ENCODE results near the gene AGT. TPM values are rescaled to one million over a fixed set of nuclear protein-coding genes. Genes with fewer than 3 reads are reported as not detected.
"Not testable (repeated sequence)": the region's sequence is repeated elsewhere in the genome, so short reads cannot be mapped to it uniquely, and the experiment has no call there.

The AGT gene
- polyA plus RNA-seq, 2 of the 4 experiments (the other 2 are of a cell fraction), result 0.06 to 0.18 TPM

DNA sequence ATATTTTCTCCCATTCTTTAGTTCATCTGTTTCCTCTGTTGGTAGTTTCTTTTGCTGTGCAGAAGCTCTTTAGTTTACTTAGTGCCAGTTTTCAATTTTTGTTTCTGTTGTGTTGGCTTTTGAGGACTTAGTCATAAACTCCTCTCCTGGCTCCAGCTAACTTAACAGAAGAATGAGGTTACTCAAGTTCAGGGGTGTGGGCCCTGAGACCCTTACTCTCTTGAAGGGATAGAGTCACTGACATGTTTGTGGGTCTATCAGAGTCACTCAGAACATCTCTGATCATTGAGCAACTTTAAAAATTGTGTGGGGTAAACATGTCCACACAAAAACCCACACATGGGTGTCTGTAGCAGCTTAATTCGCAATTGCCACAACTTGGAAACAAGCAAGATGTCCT, 14.2 kb downstream of the AGT start:
- Histone ChIP-seq H3K4me3 (no peak overlapping the region), H3K27ac (no peak overlapping the region), H3K4me2 (no peak overlapping the region), H3K4me1 (no peaks in the 10 kb centered on the region), H3K9me3 (no peaks in the 10 kb centered on the region)
- TF ChIP-seq EP300 (IDR thresholded peaks at IDR 0.05), result no peak
- no peak for TF ChIP-seq FOSL2 (IDR thresholded peaks at IDR 0.05)
- TF ChIP-seq FOSL2 (CRISPR knock-in tag; IDR thresholded peaks at IDR 0.05), result no peak
- no peak for TF ChIP-seq RNF2 (IDR thresholded peaks at IDR 0.05; ENCODE audit: borderline replicate concordance, low read depth)
- no peak for TF ChIP-seq GATA3 (IDR thresholded peaks at IDR 0.05; ENCODE audit: borderline replicate concordance)
- TF ChIP-seq RCOR1 (IDR thresholded peaks at IDR 0.05; ENCODE audit: low read depth, low read length), result no peak
- TF ChIP-seq, protein P1, sequence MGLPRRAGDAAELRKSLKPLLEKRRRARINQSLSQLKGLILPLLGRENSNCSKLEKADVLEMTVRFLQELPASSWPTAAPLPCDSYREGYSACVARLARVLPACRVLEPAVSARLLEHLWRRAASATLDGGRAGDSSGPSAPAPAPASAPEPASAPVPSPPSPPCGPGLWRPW (IDR thresholded peaks at IDR 0.05), result no peak
- 33% methylated on average over 1 of the region's 1 CpG for WGBS (ENCODE audit: missing lambda C conversion rate)
- ChIA-PET POLR2A (no interaction called here), CTCF (no interaction called here)
- no peak for DNase-seq (ENCODE audit: low read depth in 1 of 2, low spot score in 1 of 2)
- no peak for FAIRE-seq
- ATAC-seq, result no peak

DNA sequence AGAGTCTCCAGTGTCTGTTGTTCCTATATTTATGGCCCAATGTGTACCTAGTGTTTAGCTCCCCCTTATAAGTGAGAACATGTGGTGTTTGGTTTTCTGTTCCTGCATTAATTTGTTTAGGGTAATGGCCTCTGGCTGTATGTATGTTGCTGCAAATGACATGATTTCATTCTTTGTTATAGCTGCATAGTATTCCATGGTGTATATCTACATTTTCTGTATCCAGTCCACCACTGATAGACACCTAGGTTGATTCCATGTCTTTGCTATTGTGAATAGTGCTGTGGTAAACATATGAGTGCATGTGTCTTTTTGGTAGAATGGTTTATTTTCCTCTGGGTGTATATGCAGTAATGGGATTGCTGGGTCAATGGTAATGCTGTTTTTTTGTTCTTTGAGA, 15.0 kb downstream of the AGT start:
- H3K4me3 ChIP-seq; H3K27ac ChIP-seq; FAIRE-seq; H3K9me3 ChIP-seq; DNase-seq (ENCODE audit: low read depth in 1 of 2, low spot score in 1 of 2); H3K4me1 ChIP-seq; CTCF ChIA-PET; ATAC-seq; H3K4me2 ChIP-seq; POLR2A ChIA-PET: not testable (repeated sequence)

DNA sequence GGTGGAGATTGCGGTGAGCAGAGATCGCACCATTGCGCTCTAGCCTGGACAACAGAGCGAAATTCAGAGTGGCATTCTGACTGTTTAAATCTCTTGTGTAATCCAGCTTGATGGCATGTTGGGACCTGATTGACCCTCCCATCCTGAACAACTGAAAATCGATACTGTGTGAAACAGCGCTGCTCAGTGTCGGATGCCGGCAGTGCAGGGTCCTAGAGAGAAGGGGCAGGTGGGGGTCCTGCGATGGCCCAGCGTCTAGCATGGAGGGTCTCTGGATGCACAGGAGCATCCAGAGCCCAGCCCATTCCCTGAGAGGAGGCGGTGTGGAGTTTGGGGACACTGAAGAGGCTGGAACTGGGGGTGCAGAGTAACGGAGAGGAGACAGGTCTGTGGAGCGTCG, 15.8 kb downstream of the AGT start:
- ChIA-PET CTCF (interaction anchor here (1.1 kb wide), 1 partner anchor 11 kb away, joined by 3 read pairs; no protein-coding TSS in a partner anchor), POLR2A (no interaction called here)
- no peak for TF ChIP-seq KDM1A (IDR thresholded peaks at IDR 0.05; ENCODE audit: low read depth)
- TF ChIP-seq BHLHE40 (IDR thresholded peaks at IDR 0.05; ENCODE audit: low read depth, low read length), result no peak
- no peak for TF ChIP-seq RCOR1 (IDR thresholded peaks at IDR 0.05; ENCODE audit: low read depth, low read length)
- no peak for TF ChIP-seq NPAS2 (CRISPR knock-in tag; IDR thresholded peaks at IDR 0.05; ENCODE audit: borderline replicate concordance)
- TF ChIP-seq HOXA7 (CRISPR knock-in tag; IDR thresholded peaks at IDR 0.05), result no peak
- DNase-seq (ENCODE audit: low read depth in 1 of 2, low spot score in 1 of 2) (no peak), ATAC-seq (no peak), FAIRE-seq (no peak)
- Histone ChIP-seq H3K4me2 (no peak overlapping the region), H3K9me3 (no peaks in the 10 kb centered on the region), H3K4me3 (no peak overlapping the region), H3K27ac (no peak overlapping the region), H3K4me1 (no peaks in the 10 kb centered on the region)
- 94% methylated on average over 14 of the region's 14 CpGs for WGBS (ENCODE audit: missing lambda C conversion rate)

DNA sequence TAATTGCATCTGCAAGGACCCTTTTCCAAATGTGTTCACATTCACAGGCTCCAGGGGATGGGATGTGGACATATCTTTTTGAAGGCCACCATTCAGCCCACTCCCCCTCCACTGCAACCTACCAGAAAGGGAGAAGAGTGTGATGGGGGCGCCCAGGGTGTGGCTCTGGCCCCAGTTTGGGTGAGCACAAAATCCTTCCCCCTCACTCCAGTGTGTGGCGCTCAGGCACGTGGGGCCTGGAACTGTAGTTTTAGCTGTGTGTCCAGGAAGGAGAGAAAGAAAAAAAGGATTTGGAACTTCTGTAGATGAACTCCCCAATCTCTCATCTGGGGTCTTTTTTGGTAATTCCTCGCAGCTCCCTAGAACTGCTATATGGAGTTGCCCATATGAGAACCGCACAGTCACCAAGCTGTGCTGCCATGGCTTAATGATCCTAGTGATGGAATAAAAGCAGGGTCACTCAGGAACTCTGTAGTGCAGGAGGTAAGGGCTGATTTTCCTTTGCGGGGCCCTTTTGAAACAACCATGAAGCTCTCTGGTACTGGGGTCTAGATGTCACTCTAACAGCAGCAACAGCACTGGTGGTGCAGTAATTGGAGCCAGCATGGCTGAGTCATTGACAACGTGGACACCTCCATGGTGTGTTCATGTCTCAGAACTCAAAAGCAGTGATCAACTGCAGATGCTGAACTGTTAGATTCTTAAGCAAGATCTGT, 17.0 kb downstream of the AGT start:
- ChIA-PET CTCF (interaction anchor here (1.1 kb wide), 1 partner anchor 10 kb away, joined by 3 read pairs; no protein-coding TSS in a partner anchor), POLR2A (no interaction called here)
- TF ChIP-seq HOXB13 (CRISPR knock-in tag; IDR thresholded peaks at IDR 0.05; ENCODE audit: low read depth) (no peak), BHLHE40 (IDR thresholded peaks at IDR 0.05; ENCODE audit: low read depth, low read length) (no peak), RAD21 (conservative IDR thresholded peaks at IDR 0.05 in 1 of 2, IDR thresholded peaks at IDR 0.05 in 1 of 2) (0 out of 5 replicates have a peak, but pooled peaks of 1 of the 2 experiments have one; percentile 4), MAFK (IDR thresholded peaks at IDR 0.05; ENCODE audit: partially characterized antibody) (no peak), TP53 (CRISPR knock-in tag; IDR thresholded peaks at IDR 0.05) (no peak)
- DNase-seq (ENCODE audit: low read depth in 1 of 2, low spot score in 1 of 2) (no peak), FAIRE-seq (no peak), ATAC-seq (no peak; a peak in 1 of 6 replicates)
- Histone ChIP-seq H3K9me3 (no peaks in the 10 kb centered on the region), H3K27ac (no peak overlapping the region), H3K4me2 (no peak overlapping the region), H3K4me3 (no peak overlapping the region), H3K4me1 (no peaks in the 10 kb centered on the region)
- WGBS (ENCODE audit: missing lambda C conversion rate), result 66% methylated on average over 7 of the region's 7 CpGs

DNA sequence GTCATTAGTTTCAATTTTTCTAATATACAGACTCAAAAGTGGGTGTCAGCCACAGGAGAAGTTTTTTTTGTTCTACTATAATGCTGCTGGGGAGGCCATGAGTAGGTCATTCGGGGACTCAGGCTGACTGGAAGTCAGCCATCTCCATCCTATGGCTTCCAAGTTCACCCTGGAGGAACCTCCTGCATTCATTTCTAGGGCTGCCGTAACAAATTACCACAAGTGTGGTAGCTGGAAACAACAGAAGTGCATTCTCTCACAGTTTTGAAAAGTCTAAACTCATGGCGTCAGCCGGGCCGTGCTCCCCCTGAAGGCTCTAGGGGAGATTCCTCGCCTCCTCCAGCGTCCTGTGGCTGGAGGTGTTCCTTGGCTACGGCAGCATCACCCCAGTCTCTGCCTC, 17.7 kb downstream of the AGT start:
- 91% methylated on average over 8 of the region's 8 CpGs for WGBS (ENCODE audit: missing lambda C conversion rate)
- H3K4me1 ChIP-seq, result no peaks in the 10 kb centered on the region
- POLR2A ChIA-PET, result no interaction called here
- no peaks in the 10 kb centered on the region for H3K9me3 ChIP-seq
- no peak overlapping the region for H3K4me2 ChIP-seq
- no peak for FAIRE-seq
- no peak for DNase-seq (ENCODE audit: low read depth in 1 of 2, low spot score in 1 of 2)
- CTCF ChIA-PET, result interaction anchor here (0.9 to 1.4 kb wide), 2 partner anchors 10 to 17 kb away, joined by 3 read pairs; no protein-coding TSS in a partner anchor
- H3K4me3 ChIP-seq, result no peak overlapping the region
- ATAC-seq, result no peak
- H3K27ac ChIP-seq, result no peak overlapping the region
- no peak for TF ChIP-seq KDM5A (IDR thresholded peaks at IDR 0.05)
- no peak for TF ChIP-seq CHD2 (IDR thresholded peaks at IDR 0.05; ENCODE audit: low read length, partially characterized antibody)
- TF ChIP-seq ZNF302 (CRISPR knock-in tag; IDR thresholded peaks at IDR 0.05), result no peak
- TF ChIP-seq, protein P2, sequence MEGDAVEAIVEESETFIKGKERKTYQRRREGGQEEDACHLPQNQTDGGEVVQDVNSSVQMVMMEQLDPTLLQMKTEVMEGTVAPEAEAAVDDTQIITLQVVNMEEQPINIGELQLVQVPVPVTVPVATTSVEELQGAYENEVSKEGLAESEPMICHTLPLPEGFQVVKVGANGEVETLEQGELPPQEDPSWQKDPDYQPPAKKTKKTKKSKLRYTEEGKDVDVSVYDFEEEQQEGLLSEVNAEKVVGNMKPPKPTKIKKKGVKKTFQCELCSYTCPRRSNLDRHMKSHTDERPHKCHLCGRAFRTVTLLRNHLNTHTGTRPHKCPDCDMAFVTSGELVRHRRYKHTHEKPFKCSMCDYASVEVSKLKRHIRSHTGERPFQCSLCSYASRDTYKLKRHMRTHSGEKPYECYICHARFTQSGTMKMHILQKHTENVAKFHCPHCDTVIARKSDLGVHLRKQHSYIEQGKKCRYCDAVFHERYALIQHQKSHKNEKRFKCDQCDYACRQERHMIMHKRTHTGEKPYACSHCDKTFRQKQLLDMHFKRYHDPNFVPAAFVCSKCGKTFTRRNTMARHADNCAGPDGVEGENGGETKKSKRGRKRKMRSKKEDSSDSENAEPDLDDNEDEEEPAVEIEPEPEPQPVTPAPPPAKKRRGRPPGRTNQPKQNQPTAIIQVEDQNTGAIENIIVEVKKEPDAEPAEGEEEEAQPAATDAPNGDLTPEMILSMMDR (IDR thresholded peaks at IDR 0.05), result no peak
- TF ChIP-seq ZSCAN20 (CRISPR knock-in tag; IDR thresholded peaks at IDR 0.05), result no peak
- no peak for TF ChIP-seq CHD4 (IDR thresholded peaks at IDR 0.05; ENCODE audit: borderline replicate concordance)
- no peak for TF ChIP-seq RCOR1 (IDR thresholded peaks at IDR 0.05; ENCODE audit: low read depth, low read length)
- TF ChIP-seq POLR2A (IDR thresholded peaks at IDR 0.05; ENCODE audit: low read length), result no peak
- no peak for TF ChIP-seq MAFK (IDR thresholded peaks at IDR 0.05; ENCODE audit: partially characterized antibody)
- TF ChIP-seq, protein P3, sequence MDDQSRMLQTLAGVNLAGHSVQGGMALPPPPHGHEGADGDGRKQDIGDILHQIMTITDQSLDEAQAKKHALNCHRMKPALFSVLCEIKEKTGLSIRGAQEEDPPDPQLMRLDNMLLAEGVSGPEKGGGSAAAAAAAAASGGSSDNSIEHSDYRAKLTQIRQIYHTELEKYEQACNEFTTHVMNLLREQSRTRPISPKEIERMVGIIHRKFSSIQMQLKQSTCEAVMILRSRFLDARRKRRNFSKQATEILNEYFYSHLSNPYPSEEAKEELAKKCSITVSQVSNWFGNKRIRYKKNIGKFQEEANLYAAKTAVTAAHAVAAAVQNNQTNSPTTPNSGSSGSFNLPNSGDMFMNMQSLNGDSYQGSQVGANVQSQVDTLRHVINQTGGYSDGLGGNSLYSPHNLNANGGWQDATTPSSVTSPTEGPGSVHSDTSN (IDR thresholded peaks at IDR 0.05), result no peak
- TF ChIP-seq, protein P4, sequence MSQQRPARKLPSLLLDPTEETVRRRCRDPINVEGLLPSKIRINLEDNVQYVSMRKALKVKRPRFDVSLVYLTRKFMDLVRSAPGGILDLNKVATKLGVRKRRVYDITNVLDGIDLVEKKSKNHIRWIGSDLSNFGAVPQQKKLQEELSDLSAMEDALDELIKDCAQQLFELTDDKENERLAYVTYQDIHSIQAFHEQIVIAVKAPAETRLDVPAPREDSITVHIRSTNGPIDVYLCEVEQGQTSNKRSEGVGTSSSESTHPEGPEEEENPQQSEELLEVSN (IDR thresholded peaks at IDR 0.05; ENCODE audit: borderline replicate concordance, low read depth), result no peak
- TF ChIP-seq, protein P5, sequence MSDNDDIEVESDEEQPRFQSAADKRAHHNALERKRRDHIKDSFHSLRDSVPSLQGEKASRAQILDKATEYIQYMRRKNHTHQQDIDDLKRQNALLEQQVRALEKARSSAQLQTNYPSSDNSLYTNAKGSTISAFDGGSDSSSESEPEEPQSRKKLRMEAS (IDR thresholded peaks at IDR 0.05), result no peak

Data from A549 (cell line).